HL-60 (cell line): ENCODE measurements around the gene LRPAP1.
A peak's percentile ranks its signal among the peaks of the same experiment; 100 is the strongest.

Source experiments
- DNase-seq, 2 experiments: peaks; one replicate each; pipeline ENCODE4 v3.0.0-alpha.2; 2010 to 2020; ENCODE audit warnings: low read depth in 1 of 2, low spot score in 1 of 2
- H3K27ac ChIP-seq: fragments of 250-450 bp; sonication (Bioruptor Pico); replicated peaks from 2 replicates; pipeline ENCODE4 v1.5.1; 2020; ENCODE audit warnings: mild to moderate bottlenecking, moderate library complexity
- H3K27me3 ChIP-seq: fragments of 250-450 bp; sonication (Bioruptor Pico); 2 replicates; pipeline ENCODE4 v1.5.1; 2021; ENCODE audit warnings: mild to moderate bottlenecking, moderate library complexity; ENCODE audit not compliant: insufficient read depth, poor library complexity, severe bottlenecking
- H3K4me3 ChIP-seq: replicated peaks from 2 replicates; pipeline ENCODE4 v1.5.1; 2011; ENCODE audit warnings: mild to moderate bottlenecking, control low read depth, low read length; ENCODE audit not compliant: insufficient read depth
- GABPA ChIP-seq: IDR thresholded peaks from 2 replicates; pipeline ENCODE4 v1.6.1; 2012; ENCODE audit warnings: low read depth
- POLR2AphosphoS5 ChIP-seq: IDR thresholded peaks from 2 replicates; pipeline ENCODE4 v1.6.1; 2012; ENCODE audit warnings: low read depth
- REST ChIP-seq: IDR thresholded peaks from 2 replicates; pipeline ENCODE4 v1.6.1; 2012; ENCODE audit warnings: low read depth; ENCODE audit not compliant: insufficient replicate concordance
- SPI1 ChIP-seq: IDR thresholded peaks from 2 replicates; pipeline ENCODE4 v1.6.1; 2012; ENCODE audit warnings: low read depth, mild to moderate bottlenecking, borderline replicate concordance
- TF ChIP-seq, protein P1 (sequence below): IDR thresholded peaks from one replicate; pipeline ENCODE4 v1.5.1; 2011; ENCODE audit warnings: low read length, control low read depth, inconsistent platforms; ENCODE audit not compliant: insufficient read depth

LRPAP1 gene

DNA sequence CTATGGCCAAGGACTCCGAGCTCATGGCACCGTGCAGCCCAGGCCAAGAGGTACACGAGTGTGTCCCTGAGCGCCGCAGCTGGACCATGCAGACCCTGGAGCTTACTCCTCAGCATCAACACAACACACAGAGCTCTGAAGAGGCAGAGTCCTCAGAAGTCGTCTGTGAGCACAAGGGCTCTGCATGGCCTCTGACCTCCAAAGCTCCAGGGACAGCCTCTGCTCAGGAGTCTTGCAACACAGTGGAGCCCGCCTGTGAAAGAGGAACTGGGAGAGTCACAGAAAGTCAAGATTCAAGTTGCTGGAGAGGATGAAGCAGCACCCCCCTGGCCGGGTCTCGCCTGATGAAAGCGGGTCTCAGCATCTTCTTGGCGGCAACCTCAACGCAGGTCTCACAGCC, 2.9 kb downstream of the LRPAP1 start:
- Histone ChIP-seq H3K27me3 (no peaks in the 10 kb centered on the region), H3K4me3 (peak overlapping the region; percentile 92), H3K27ac (peak overlapping the region; percentile 67)
- TF ChIP-seq GABPA (no peak), SPI1 (peak; percentile 98)
- TF ChIP-seq, protein P1, sequence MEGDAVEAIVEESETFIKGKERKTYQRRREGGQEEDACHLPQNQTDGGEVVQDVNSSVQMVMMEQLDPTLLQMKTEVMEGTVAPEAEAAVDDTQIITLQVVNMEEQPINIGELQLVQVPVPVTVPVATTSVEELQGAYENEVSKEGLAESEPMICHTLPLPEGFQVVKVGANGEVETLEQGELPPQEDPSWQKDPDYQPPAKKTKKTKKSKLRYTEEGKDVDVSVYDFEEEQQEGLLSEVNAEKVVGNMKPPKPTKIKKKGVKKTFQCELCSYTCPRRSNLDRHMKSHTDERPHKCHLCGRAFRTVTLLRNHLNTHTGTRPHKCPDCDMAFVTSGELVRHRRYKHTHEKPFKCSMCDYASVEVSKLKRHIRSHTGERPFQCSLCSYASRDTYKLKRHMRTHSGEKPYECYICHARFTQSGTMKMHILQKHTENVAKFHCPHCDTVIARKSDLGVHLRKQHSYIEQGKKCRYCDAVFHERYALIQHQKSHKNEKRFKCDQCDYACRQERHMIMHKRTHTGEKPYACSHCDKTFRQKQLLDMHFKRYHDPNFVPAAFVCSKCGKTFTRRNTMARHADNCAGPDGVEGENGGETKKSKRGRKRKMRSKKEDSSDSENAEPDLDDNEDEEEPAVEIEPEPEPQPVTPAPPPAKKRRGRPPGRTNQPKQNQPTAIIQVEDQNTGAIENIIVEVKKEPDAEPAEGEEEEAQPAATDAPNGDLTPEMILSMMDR: no peak
- peak; percentile 77 to 94 for DNase-seq

- no peak for DNase-seq
- Histone ChIP-seq H3K4me3 (no peak overlapping the region), H3K27me3 (no peaks in the 10 kb centered on the region), H3K27ac (peak overlapping the region; percentile 43)
- TF ChIP-seq, protein P1: no peak
- no peak for TF ChIP-seq REST
- no peak for TF ChIP-seq POLR2AphosphoS5
- no peak for TF ChIP-seq SPI1
- no peak for TF ChIP-seq GABPA
Measured at GRCh38 chr4:3527914-3528876, 4.0 kb downstream of the LRPAP1 start.

GRCh38 chr4:3527101-3527913, 4.9 kb downstream of the LRPAP1 start:
- TF ChIP-seq POLR2AphosphoS5: no peak
- no peak for TF ChIP-seq REST
- no peak for TF ChIP-seq SPI1
- TF ChIP-seq, protein P1: no peak
- TF ChIP-seq GABPA: no peak
- peak overlapping the region; percentile 3; the same call in 1 of the 2 replicates for H3K27ac ChIP-seq
- no peaks in the 10 kb centered on the region for H3K27me3 ChIP-seq
- H3K4me3 ChIP-seq: no peak overlapping the region
- no peak for DNase-seq
